OCI-LY1 (cell line): Measurements from ENCODE around the gene LHFPL5.

Experiments used
- EZH2 ChIP-seq: fragments of 200-600 bp; sonication (generic), shearing (Covaris generic); IDR thresholded peaks from 2 replicates; pipeline ENCODE4 v1.8.0; 2017; ENCODE audit warnings: borderline replicate concordance, mixed run types, mild to moderate bottlenecking, antibody characterized with exemption, low read length, moderate library complexity, mixed read lengths
- TF ChIP-seq, protein P1 (sequence below): fragments of 200-600 bp; sonication (generic), shearing (Covaris generic); IDR thresholded peaks from 2 replicates; pipeline ENCODE4 v1.5.1; 2017; ENCODE audit warnings: mild to moderate bottlenecking, antibody characterized with exemption, low read length, moderate library complexity, mixed read lengths

- TF ChIP-seq, protein P1, sequence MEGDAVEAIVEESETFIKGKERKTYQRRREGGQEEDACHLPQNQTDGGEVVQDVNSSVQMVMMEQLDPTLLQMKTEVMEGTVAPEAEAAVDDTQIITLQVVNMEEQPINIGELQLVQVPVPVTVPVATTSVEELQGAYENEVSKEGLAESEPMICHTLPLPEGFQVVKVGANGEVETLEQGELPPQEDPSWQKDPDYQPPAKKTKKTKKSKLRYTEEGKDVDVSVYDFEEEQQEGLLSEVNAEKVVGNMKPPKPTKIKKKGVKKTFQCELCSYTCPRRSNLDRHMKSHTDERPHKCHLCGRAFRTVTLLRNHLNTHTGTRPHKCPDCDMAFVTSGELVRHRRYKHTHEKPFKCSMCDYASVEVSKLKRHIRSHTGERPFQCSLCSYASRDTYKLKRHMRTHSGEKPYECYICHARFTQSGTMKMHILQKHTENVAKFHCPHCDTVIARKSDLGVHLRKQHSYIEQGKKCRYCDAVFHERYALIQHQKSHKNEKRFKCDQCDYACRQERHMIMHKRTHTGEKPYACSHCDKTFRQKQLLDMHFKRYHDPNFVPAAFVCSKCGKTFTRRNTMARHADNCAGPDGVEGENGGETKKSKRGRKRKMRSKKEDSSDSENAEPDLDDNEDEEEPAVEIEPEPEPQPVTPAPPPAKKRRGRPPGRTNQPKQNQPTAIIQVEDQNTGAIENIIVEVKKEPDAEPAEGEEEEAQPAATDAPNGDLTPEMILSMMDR, result no peak
- no peak for TF ChIP-seq EZH2
Observed at GRCh38 chr6:35842381-35842780, 37.2 kb downstream of the LHFPL5 start.
